ENCODE measurements around the gene RAD51B.

RAD51B gene

DNA sequence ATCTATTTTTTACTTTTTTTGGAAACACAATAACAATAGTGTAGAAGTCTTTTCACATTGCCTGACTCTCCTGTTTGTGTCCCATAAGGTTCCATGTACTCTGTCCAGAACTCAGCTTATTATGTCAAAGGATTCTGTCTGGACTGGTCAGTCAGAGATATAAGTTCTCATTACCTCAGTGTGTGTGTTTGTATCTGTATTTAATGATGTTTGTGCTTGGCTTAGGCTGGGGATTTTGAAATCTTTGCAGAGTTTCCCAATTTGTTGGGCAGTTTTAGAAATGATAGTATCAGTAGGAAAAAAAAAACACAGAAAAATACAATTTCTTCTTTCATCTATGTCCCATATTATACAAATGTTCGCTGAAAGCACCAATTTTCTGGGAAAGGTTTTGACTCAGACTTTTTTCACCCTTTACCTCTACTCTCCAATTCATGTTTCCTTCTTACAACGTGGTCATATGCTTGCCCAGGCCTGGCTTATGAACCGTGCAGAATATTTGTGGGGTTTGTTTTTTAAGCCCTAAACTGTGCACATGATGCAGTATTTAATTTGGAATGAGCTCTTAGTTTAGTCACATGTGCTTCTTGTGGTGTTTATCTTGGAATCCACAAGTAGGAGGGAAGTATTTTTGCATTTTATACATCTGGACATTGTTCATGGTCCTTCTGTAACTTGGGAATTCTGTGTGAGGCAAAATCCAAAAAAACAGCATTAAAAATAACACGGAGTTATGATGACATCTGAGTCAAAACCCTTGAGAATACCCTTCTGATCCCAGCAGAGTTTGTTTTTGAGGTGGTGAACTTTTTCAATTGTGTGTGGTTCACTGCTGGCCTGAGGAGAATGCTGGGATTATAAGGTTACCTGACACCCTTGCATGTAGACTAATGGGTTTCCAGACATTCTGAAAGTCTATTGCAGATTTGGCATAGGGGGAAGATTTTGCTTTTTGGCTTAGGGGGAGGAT is 121.2 kb downstream of the RAD51B start:
- DNase-seq (ENCODE audit: low read depth in 2 of 2) = peak; percentile 96 to 97
- TF ChIP-seq, protein P1, sequence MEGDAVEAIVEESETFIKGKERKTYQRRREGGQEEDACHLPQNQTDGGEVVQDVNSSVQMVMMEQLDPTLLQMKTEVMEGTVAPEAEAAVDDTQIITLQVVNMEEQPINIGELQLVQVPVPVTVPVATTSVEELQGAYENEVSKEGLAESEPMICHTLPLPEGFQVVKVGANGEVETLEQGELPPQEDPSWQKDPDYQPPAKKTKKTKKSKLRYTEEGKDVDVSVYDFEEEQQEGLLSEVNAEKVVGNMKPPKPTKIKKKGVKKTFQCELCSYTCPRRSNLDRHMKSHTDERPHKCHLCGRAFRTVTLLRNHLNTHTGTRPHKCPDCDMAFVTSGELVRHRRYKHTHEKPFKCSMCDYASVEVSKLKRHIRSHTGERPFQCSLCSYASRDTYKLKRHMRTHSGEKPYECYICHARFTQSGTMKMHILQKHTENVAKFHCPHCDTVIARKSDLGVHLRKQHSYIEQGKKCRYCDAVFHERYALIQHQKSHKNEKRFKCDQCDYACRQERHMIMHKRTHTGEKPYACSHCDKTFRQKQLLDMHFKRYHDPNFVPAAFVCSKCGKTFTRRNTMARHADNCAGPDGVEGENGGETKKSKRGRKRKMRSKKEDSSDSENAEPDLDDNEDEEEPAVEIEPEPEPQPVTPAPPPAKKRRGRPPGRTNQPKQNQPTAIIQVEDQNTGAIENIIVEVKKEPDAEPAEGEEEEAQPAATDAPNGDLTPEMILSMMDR (IDR thresholded peaks at IDR 0.05; ENCODE audit: low read depth, low read length) = no peak
- H3K4me3 ChIP-seq (replicated peaks in 1 of 2; ENCODE audit: low read depth in 2 of 2, low read length in 2 of 2) = no peak overlapping the region

DNA sequence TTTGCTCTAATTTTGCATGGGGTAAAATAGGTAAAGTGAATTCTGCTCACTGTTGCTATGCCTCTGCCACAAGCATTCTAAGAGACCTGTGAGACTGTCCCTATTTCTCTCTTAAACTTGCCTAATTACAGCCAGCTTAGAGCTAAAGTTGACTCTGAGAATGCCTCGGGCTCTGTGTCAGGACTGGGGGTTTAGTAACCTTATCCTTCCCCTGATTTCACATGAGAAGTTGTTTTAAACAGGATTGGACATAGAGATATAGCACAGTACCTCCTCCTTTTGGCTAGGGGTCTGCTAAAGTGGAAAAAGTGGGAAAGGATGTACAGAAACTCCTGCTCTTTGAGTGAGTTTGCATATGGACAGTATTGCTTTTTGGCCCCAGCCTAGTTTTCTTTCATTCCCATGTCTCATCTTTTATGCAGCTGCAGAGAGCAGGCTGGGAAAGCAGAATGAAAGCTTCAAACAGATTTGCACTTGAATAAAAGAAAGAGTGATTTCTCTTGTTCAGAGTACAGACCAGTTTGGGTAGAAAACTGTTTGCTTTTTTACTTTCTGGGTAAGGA is 122.0 kb downstream of the RAD51B start:
- peak in 1 of 2 donors; percentile 62 for DNase-seq (ENCODE audit: low read depth in 2 of 2)
- TF ChIP-seq, protein P1 (IDR thresholded peaks at IDR 0.05; ENCODE audit: low read depth, low read length) = no peak
- no peak overlapping the region for H3K4me3 ChIP-seq (replicated peaks in 1 of 2; ENCODE audit: low read depth in 2 of 2, low read length in 2 of 2)

DNA sequence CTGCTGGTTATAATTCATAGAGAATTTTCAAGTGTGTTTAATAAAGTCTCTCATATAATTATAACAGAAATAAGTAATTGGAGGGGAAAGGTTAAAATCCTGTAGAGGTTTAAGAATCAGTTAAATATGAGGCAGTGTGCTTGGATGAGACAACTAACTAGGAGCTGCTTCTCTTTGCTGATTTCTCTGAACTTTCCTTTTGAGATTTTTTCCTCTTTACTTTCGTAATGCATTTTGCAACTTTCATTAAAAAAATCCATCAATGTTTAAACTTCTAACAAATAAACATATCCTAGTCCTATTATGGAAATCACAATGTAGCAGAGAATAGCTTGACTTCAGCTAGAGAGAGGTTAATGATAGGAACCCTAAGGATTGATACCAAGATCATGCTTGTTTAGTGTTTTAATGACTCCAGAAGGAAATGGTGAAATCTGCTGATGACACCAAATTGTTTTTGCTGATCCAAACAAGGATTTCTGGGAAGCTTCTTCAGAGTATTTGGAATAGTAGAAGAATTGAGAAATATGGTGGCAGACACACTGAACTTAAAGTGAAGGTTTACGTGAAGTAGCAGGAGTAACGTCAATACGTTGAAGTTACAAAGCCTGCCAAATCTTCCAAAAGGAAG is 122.6 kb downstream of the RAD51B start:
- H3K4me3 ChIP-seq (replicated peaks in 1 of 2; ENCODE audit: low read depth in 2 of 2, low read length in 2 of 2) = no peak overlapping the region
- DNase-seq (ENCODE audit: low read depth in 2 of 2) = peak in 1 of 2 donors; percentile 71
- TF ChIP-seq, protein P1 (IDR thresholded peaks at IDR 0.05; ENCODE audit: low read depth, low read length) = no peak

DNA sequence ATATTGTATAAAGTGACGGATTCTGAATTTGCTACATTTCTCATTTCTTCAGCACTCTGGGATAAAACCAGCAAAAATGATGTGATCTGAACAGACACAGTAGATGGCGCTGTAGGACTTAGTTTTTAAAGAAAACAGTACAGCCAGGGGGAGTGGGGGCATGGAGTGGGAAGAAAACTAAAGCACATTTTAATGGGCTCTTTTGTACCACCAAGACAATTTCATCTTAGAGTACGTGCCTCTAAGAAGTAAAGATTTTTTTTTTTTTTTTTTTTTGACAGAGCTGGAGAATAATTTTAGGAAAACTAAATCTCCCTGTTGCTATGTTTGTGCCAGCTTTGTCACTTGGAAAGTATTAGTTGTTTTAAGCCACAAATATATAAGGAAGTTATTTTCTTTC is 124.4 kb downstream of the RAD51B start:
- TF ChIP-seq, protein P1 (IDR thresholded peaks at IDR 0.05; ENCODE audit: low read depth, low read length) = peak; percentile 60
- peak; percentile 95 to 96 for DNase-seq (ENCODE audit: low read depth in 2 of 2)
- H3K4me3 ChIP-seq (replicated peaks in 1 of 2; ENCODE audit: low read depth in 2 of 2, low read length in 2 of 2) = no peak overlapping the region

DNA sequence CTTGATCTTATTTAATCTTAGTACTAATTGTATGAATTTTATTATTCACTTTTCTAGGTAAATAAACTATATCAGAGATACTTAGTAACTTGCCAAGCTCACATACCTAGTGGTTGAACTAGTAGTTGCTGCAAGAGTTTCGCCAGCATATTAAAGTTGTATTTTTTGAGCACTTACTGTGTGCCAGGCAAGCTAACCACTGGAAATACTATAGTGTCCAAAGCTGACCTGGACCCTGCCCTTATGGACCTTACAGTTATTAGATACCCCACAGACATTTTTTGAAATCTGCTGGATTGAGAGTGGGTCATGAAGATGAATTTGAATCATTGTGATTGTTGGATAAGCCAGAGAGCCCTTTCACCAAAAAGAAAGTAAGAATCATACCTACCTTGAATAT is 125.0 kb downstream of the RAD51B start:
- TF ChIP-seq, protein P1 (IDR thresholded peaks at IDR 0.05; ENCODE audit: low read depth, low read length) = no peak
- no peak for DNase-seq (ENCODE audit: low read depth in 2 of 2)
- no peak overlapping the region for H3K4me3 ChIP-seq (replicated peaks in 1 of 2; ENCODE audit: low read depth in 2 of 2, low read length in 2 of 2)

DNA sequence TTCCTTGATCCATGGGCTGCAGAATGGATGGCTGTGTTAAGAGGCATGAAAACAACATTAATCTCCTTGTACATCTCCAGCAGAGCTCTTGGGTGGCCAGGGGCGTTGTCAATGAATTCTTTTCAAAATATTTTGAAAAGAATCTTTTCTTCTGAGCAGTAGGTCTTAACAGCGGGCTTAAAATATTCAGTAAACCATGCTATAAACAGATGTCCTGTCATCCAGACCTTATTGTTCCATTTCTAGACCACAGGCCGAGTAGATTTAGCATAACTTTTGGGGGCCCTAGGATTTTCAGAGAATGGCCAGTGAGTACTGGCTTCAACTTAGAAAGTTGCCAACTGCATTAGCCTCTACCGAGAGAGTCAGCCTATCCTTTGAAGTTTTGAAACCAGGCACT is 130.2 kb downstream of the RAD51B start:
- no peak overlapping the region for H3K4me3 ChIP-seq (replicated peaks in 1 of 2; ENCODE audit: low read depth in 2 of 2, low read length in 2 of 2)
- TF ChIP-seq, protein P1 (IDR thresholded peaks at IDR 0.05; ENCODE audit: low read depth, low read length) = no peak
- no peak for DNase-seq (ENCODE audit: low read depth in 2 of 2)

Measured in cardiac fibroblast (primary cell).